GM18507 (cell line): ENCODE measurements around the gene NR1H2.
"Not testable (repeated sequence)": the region's sequence is repeated elsewhere in the genome, so short reads cannot be mapped to it uniquely, and the experiment has no call there.

ENCODE experiments used
- DNase-seq: peaks from one replicate; pipeline ENCODE4 v3.0.0; 2011; ENCODE audit warnings: low read depth; ENCODE audit not compliant: insufficient read length; ENCODE audit errors: extremely low spot score
- FAIRE-seq: peaks from 2 replicates; lab custom pipeline; 2011; peaks lifted over from hg19 to GRCh38; lab: Jason Lieb, UNC

NR1H2 gene

GRCh38 chr19:50341091-50341564 lies 35.1 kb upstream of the NR1H2 start:
- FAIRE-seq (peak; percentile 96), DNase-seq (no peak)

GRCh38 chr19:50344661-50345318 lies 31.5 kb upstream of the NR1H2 start:
- FAIRE-seq (peak; percentile 98), DNase-seq (no peak)

GRCh38 chr19:50347089-50347581 lies 29.1 kb upstream of the NR1H2 start:
- FAIRE-seq, result peak; percentile 96
- DNase-seq, result not testable (repeated sequence)

- DNase-seq (no peak), FAIRE-seq (no peak)
These were observed 26.8 kb upstream of the NR1H2 start for GRCh38 chr19:50349277-50350057.

- no peak for FAIRE-seq
These were observed 24.0 kb upstream of the NR1H2 start for GRCh38 chr19:50352242-50352641.

GRCh38 chr19:50353487-50353880 lies 22.8 kb upstream of the NR1H2 start:
- DNase-seq, FAIRE-seq: not testable (repeated sequence)

More at GRCh38 chr19:50352242-50352641, 24.0 kb upstream of the NR1H2 start:
- DNase-seq, result no peak

- no peak for FAIRE-seq
- no peak for DNase-seq
These were observed 19.5 kb upstream of the NR1H2 start for GRCh38 chr19:50356691-50357177.

GRCh38 chr19:50357178-50358100 lies 18.8 kb upstream of the NR1H2 start:
- FAIRE-seq (peak; percentile 98), DNase-seq (no peak)

- FAIRE-seq (peak; percentile 74), DNase-seq (no peak)
These were observed 17.6 kb upstream of the NR1H2 start for GRCh38 chr19:50358483-50359327.

GRCh38 chr19:50359328-50359818 lies 16.9 kb upstream of the NR1H2 start:
- DNase-seq (no peak), FAIRE-seq (no peak)

- peak; percentile 51 for FAIRE-seq
- no peak for DNase-seq
These were observed 14.8 kb upstream of the NR1H2 start for GRCh38 chr19:50361290-50362029.

- no peak for DNase-seq
- FAIRE-seq, result no peak
These were observed 14.2 kb upstream of the NR1H2 start for GRCh38 chr19:50362030-50362412.

- FAIRE-seq (peak; percentile 9), DNase-seq (no peak)
These were observed 13.4 kb upstream of the NR1H2 start for GRCh38 chr19:50362656-50363424.

GRCh38 chr19:50365434-50366306 lies 10.6 kb upstream of the NR1H2 start, which contains the start of gene NAPSA:
NAPSA (minus strand) TSS chr19:50365639; CDS start chr19:50365621, 18 bp downstream.
- FAIRE-seq, result peak; percentile 88
- no peak for DNase-seq

- DNase-seq (no peak), FAIRE-seq (peak; percentile 91)
These were observed 7.3 kb upstream of the NR1H2 start for GRCh38 chr19:50368649-50369570.
